Thoracic aorta (tissue), 2 donors: ENCODE data around the gene PTPN22. TPM values are rescaled to one million over a fixed set of nuclear protein-coding genes. Genes with fewer than 3 reads are reported as not detected.

Source experiments
- ATAC-seq: fragments of 150-250 bp; one replicate; pipeline ENCODE4 v1.8.0; 2017; ENCODE audit warnings: low read depth; ENCODE audit not compliant: insufficient number of reproducible peaks, low FRiP score
- DNase-seq: peaks from one replicate; pipeline ENCODE4 v3.0.0-alpha.2; 2020; ENCODE audit warnings: low spot score
- H3K27ac ChIP-seq, 2 donors: fragments of 200-600 bp; sonication (generic); 1 replicate in 1 of 2; 2 replicates in 1 of 2; pipeline ENCODE4 v1.5.1; 2016; ENCODE audit warnings: mild to moderate bottlenecking in 2 of 2, moderate library complexity in 2 of 2
- H3K27me3 ChIP-seq: fragments of 200-600 bp; sonication (generic); replicated peaks from 2 replicates; pipeline ENCODE4 v1.6.0; 2016; ENCODE audit warnings: mild to moderate bottlenecking; ENCODE audit not compliant: insufficient read depth
- H3K36me3 ChIP-seq: fragments of 200-600 bp; sonication (generic); one replicate; pipeline ENCODE4 v1.5.1; 2016
- H3K4me1 ChIP-seq, 2 donors: fragments of 200-600 bp; sonication (generic); 1 replicate in 1 of 2; 2 replicates in 1 of 2; pipeline versions ENCODE4 v1.5.1 to v1.6.0; 2016; ENCODE audit warnings: low read depth in 2 of 2, mild to moderate bottlenecking in 1 of 2; ENCODE audit not compliant: control insufficient read depth in 1 of 2
- H3K4me3 ChIP-seq: fragments of 200-600 bp; sonication (generic); 2 replicates; pipeline ENCODE4 v1.5.1; 2016; ENCODE audit warnings: mild to moderate bottlenecking
- H3K9me3 ChIP-seq: fragments of 200-600 bp; sonication (generic); 2 replicates; pipeline ENCODE4 v1.5.1; 2016
- total RNA-seq, 2 donors: library from RNA; depleted of rRNA; stranded (reverse); fragments of >200 nt; gene quantifications; one replicate each; pipeline versions ENCODE4 v1.1.0 to v1.2.3, GENCODE V29; 2016
- TF ChIP-seq, protein P1 (sequence below): fragments of 200-600 bp; sonication (generic); IDR thresholded peaks from one replicate; pipeline ENCODE4 v1.5.1; 2019; ENCODE audit warnings: antibody characterized with exemption

PTPN22 gene
- total RNA-seq, 2 donors from 2014 or later: 6.6 to 8.1 TPM

DNA sequence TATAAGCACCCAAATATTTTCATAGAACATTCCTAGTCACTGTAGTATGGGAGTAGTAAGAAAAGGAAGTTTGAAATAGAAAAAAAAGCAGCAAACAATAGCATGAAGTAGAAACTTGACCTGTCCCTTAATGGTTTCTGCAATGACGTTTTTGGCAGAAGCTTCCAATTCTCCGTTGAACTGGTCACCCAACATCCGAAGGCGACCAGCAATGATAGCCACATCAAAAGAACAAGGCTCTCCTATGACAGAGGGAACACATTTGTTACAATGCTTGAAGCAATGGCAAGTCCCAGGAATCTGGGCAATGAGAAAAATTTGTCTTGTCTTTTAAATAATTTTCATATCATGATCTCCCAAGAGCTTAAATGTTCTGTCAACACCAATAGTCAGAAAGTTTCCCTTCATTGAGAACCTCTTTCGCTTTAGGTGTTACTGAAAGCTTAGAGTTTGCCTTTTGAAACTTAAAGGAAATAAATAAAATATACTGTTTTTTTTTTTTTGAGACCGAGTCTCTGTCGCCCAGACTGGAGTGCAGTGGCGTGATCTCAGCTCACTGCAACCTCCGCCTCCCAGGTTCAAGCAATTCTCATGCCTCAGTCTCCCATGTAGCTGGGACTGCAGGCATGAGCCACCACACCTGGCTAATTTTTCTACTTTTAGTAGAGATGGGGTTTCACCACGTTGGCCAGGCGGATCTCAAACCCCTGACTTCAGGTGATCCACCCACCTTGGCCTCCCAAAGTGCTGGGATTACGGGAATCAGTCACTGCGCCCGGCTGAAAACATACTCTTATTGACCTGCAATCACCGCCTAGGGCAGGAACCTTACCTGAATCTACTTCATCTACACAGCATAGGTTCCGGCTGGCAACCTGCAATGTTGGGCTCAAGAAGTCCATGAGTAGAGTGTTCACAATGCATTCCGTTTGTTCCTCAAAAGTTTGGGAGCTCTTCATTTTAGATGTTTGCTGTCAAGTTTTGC lies 15.2 kb upstream of the PTPN22 start:
- Histone ChIP-seq H3K36me3 (no peaks in the 10 kb centered on the region), H3K4me3 (no peak overlapping the region), H3K27me3 (no peaks in the 10 kb centered on the region), H3K4me1 (no peaks in the 10 kb centered on the region), H3K27ac (no peak overlapping the region), H3K9me3 (no peaks in the 10 kb centered on the region)
- ATAC-seq (no peak), DNase-seq (no peak)
- TF ChIP-seq, protein P1, sequence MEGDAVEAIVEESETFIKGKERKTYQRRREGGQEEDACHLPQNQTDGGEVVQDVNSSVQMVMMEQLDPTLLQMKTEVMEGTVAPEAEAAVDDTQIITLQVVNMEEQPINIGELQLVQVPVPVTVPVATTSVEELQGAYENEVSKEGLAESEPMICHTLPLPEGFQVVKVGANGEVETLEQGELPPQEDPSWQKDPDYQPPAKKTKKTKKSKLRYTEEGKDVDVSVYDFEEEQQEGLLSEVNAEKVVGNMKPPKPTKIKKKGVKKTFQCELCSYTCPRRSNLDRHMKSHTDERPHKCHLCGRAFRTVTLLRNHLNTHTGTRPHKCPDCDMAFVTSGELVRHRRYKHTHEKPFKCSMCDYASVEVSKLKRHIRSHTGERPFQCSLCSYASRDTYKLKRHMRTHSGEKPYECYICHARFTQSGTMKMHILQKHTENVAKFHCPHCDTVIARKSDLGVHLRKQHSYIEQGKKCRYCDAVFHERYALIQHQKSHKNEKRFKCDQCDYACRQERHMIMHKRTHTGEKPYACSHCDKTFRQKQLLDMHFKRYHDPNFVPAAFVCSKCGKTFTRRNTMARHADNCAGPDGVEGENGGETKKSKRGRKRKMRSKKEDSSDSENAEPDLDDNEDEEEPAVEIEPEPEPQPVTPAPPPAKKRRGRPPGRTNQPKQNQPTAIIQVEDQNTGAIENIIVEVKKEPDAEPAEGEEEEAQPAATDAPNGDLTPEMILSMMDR: no peak

GRCh38 chr1:113881661-113882060 lies 10.1 kb upstream of the PTPN22 start:
- DNase-seq (no peak), ATAC-seq (no peak)
- H3K4me3 ChIP-seq: no peak overlapping the region
- H3K27ac ChIP-seq: no peak overlapping the region
- no peaks in the 10 kb centered on the region for H3K9me3 ChIP-seq
- H3K27me3 ChIP-seq: no peaks in the 10 kb centered on the region
- TF ChIP-seq, protein P1: no peak
- H3K4me1 ChIP-seq: no peaks in the 10 kb centered on the region
- no peaks in the 10 kb centered on the region for H3K36me3 ChIP-seq

- Histone ChIP-seq H3K9me3 (no peaks in the 10 kb centered on the region), H3K4me3 (no peak overlapping the region), H3K27ac (no peak overlapping the region), H3K36me3 (no peaks in the 10 kb centered on the region), H3K27me3 (no peaks in the 10 kb centered on the region), H3K4me1 (no peaks in the 10 kb centered on the region)
- TF ChIP-seq, protein P1: no peak
- ATAC-seq (no peak), DNase-seq (no peak)
Measured at GRCh38 chr1:113879739-113880038, 8.2 kb upstream of the PTPN22 start.

GRCh38 chr1:113876176-113876575 lies 4.7 kb upstream of the PTPN22 start:
- TF ChIP-seq, protein P1: no peak
- DNase-seq (no peak), ATAC-seq (no peak)
- peaks cover 0 to 14% of the 10 kb centered on the region in 2 donors for H3K4me1 ChIP-seq
- no peaks in the 10 kb centered on the region for H3K9me3 ChIP-seq
- H3K27ac ChIP-seq: no peak overlapping the region
- H3K36me3 ChIP-seq: no peaks in the 10 kb centered on the region
- H3K4me3 ChIP-seq: no peak overlapping the region
- no peaks in the 10 kb centered on the region for H3K27me3 ChIP-seq

- Histone ChIP-seq H3K4me1 (peaks cover 0 to 14% of the 10 kb centered on the region in 2 donors), H3K4me3 (no peak overlapping the region), H3K9me3 (no peaks in the 10 kb centered on the region), H3K27me3 (no peaks in the 10 kb centered on the region), H3K36me3 (no peaks in the 10 kb centered on the region), H3K27ac (no peak overlapping the region)
- TF ChIP-seq, protein P1: no peak
- ATAC-seq: no peak
- no peak for DNase-seq
Measured at GRCh38 chr1:113875714-113876113, 4.2 kb upstream of the PTPN22 start.
